Stimulated activated naive CD8-positive, alpha-beta T cell treated with anti-CD3 and anti-CD28 coated beads, Interleukin-15, Interleukin-2, amounts not matched to agents 100 ng/mL and 50 ng/mL, for 24 hours (primary cell): ENCODE data around the gene ADGRB2.

Source experiments
- H3K27ac Mint-ChIP-seq: one replicate; pipeline ENCODE4 v1.8.0; 2021; ENCODE audit warnings: mild to moderate bottlenecking, mixed read lengths
- H3K27me3 Mint-ChIP-seq: one replicate; pipeline ENCODE4 v1.8.0; 2021; ENCODE audit warnings: mixed read lengths
- H3K36me3 Mint-ChIP-seq: one replicate; pipeline ENCODE4 v1.8.0; 2021; ENCODE audit warnings: low read depth, mixed read lengths
- H3K4me1 Mint-ChIP-seq: one replicate; pipeline ENCODE4 v1.8.0; 2021; ENCODE audit warnings: low read depth, mixed read lengths
- H3K4me3 Mint-ChIP-seq: one replicate; pipeline ENCODE4 v1.8.0; 2021; ENCODE audit warnings: mild to moderate bottlenecking, mixed read lengths
- H3K9me3 Mint-ChIP-seq: one replicate; pipeline ENCODE4 v1.8.0; 2021; ENCODE audit warnings: mixed read lengths

Gene ADGRB2

GRCh38 chr1:31788825-31789256 lies 24.7 kb upstream of the ADGRB2 start:
- Mint-ChIP-seq H3K36me3 (no peaks in the 10 kb centered on the region), H3K9me3 (no peaks in the 10 kb centered on the region), H3K4me3 (peak overlapping the region; percentile 83), H3K27ac (peak overlapping the region; percentile 64), H3K27me3 (no peaks in the 10 kb centered on the region), H3K4me1 (peaks cover 26% of the 10 kb centered on the region)

GRCh38 chr1:31788138-31788824 lies 24.1 kb upstream of the ADGRB2 start:
- Mint-ChIP-seq H3K27me3 (no peaks in the 10 kb centered on the region), H3K36me3 (no peaks in the 10 kb centered on the region), H3K27ac (peak overlapping the region; percentile 81), H3K4me3 (peak overlapping the region; percentile 83), H3K4me1 (peaks cover 26% of the 10 kb centered on the region), H3K9me3 (no peaks in the 10 kb centered on the region)

- H3K4me1 Mint-ChIP-seq, result peaks cover 26% of the 10 kb centered on the region
- H3K9me3 Mint-ChIP-seq, result no peaks in the 10 kb centered on the region
- no peaks in the 10 kb centered on the region for H3K36me3 Mint-ChIP-seq
- no peaks in the 10 kb centered on the region for H3K27me3 Mint-ChIP-seq
- peak overlapping the region; percentile 81 for H3K27ac Mint-ChIP-seq
- H3K4me3 Mint-ChIP-seq, result peak overlapping the region; percentile 83
Observed at GRCh38 chr1:31787786-31788137, 23.6 kb upstream of the ADGRB2 start.

- no peak overlapping the region for H3K27ac Mint-ChIP-seq
- no peaks in the 10 kb centered on the region for H3K36me3 Mint-ChIP-seq
- no peak overlapping the region for H3K4me3 Mint-ChIP-seq
- H3K9me3 Mint-ChIP-seq, result no peaks in the 10 kb centered on the region
- H3K27me3 Mint-ChIP-seq, result no peaks in the 10 kb centered on the region
- peaks cover 26% of the 10 kb centered on the region for H3K4me1 Mint-ChIP-seq
Observed at GRCh38 chr1:31787261-31787660, 23.1 kb upstream of the ADGRB2 start.

GRCh38 chr1:31786366-31787060 lies 22.4 kb upstream of the ADGRB2 start:
- Mint-ChIP-seq H3K9me3 (no peaks in the 10 kb centered on the region), H3K4me1 (peaks cover 26% of the 10 kb centered on the region), H3K27me3 (no peaks in the 10 kb centered on the region), H3K36me3 (no peaks in the 10 kb centered on the region), H3K27ac (no peak overlapping the region), H3K4me3 (no peak overlapping the region)

- H3K27me3 Mint-ChIP-seq, result no peaks in the 10 kb centered on the region
- peaks cover 26% of the 10 kb centered on the region for H3K4me1 Mint-ChIP-seq
- H3K27ac Mint-ChIP-seq, result no peak overlapping the region
- H3K36me3 Mint-ChIP-seq, result no peaks in the 10 kb centered on the region
- no peak overlapping the region for H3K4me3 Mint-ChIP-seq
- H3K9me3 Mint-ChIP-seq, result no peaks in the 10 kb centered on the region
Observed at GRCh38 chr1:31785947-31786290, 21.8 kb upstream of the ADGRB2 start.

- Mint-ChIP-seq H3K36me3 (no peaks in the 10 kb centered on the region), H3K27ac (no peak overlapping the region)
Observed at GRCh38 chr1:31785020-31785946, 21.1 kb upstream of the ADGRB2 start.

GRCh38 chr1:31784356-31785019 lies 20.3 kb upstream of the ADGRB2 start:
- H3K4me1 Mint-ChIP-seq, result peaks cover 23% of the 10 kb centered on the region
- H3K27ac Mint-ChIP-seq, result peak overlapping the region; percentile 4
- no peaks in the 10 kb centered on the region for H3K36me3 Mint-ChIP-seq
- H3K4me3 Mint-ChIP-seq, result no peak overlapping the region
- H3K9me3 Mint-ChIP-seq, result no peaks in the 10 kb centered on the region
- H3K27me3 Mint-ChIP-seq, result peaks cover 4% of the 10 kb centered on the region

More at GRCh38 chr1:31785020-31785946, 21.1 kb upstream of the ADGRB2 start:
- peaks cover 26% of the 10 kb centered on the region for H3K4me1 Mint-ChIP-seq
- H3K27me3 Mint-ChIP-seq, result no peaks in the 10 kb centered on the region
- H3K4me3 Mint-ChIP-seq, result no peak overlapping the region
- H3K9me3 Mint-ChIP-seq, result no peaks in the 10 kb centered on the region

GRCh38 chr1:31783846-31784245 lies 19.7 kb upstream of the ADGRB2 start:
- Mint-ChIP-seq H3K27ac (no peak overlapping the region), H3K4me1 (peaks cover 22% of the 10 kb centered on the region), H3K27me3 (peaks cover 4% of the 10 kb centered on the region), H3K36me3 (no peaks in the 10 kb centered on the region), H3K9me3 (no peaks in the 10 kb centered on the region), H3K4me3 (no peak overlapping the region)

- no peak overlapping the region for H3K27ac Mint-ChIP-seq
- H3K36me3 Mint-ChIP-seq, result no peaks in the 10 kb centered on the region
- peaks cover 17% of the 10 kb centered on the region for H3K4me1 Mint-ChIP-seq
- H3K4me3 Mint-ChIP-seq, result no peak overlapping the region
- no peaks in the 10 kb centered on the region for H3K9me3 Mint-ChIP-seq
- peaks cover 7% of the 10 kb centered on the region for H3K27me3 Mint-ChIP-seq
Observed at GRCh38 chr1:31782421-31783410, 18.6 kb upstream of the ADGRB2 start.

GRCh38 chr1:31781756-31782371 lies 17.7 kb upstream of the ADGRB2 start:
- Mint-ChIP-seq H3K9me3 (no peaks in the 10 kb centered on the region), H3K27ac (peak overlapping the region; percentile 21), H3K36me3 (no peaks in the 10 kb centered on the region), H3K27me3 (peaks cover 14% of the 10 kb centered on the region), H3K4me1 (peaks cover 14% of the 10 kb centered on the region), H3K4me3 (no peak overlapping the region)

GRCh38 chr1:31781138-31781755 lies 17.1 kb upstream of the ADGRB2 start:
- Mint-ChIP-seq H3K9me3 (no peaks in the 10 kb centered on the region), H3K27me3 (peaks cover 14% of the 10 kb centered on the region), H3K27ac (peak overlapping the region; percentile 21), H3K36me3 (no peaks in the 10 kb centered on the region), H3K4me3 (no peak overlapping the region), H3K4me1 (peaks cover 14% of the 10 kb centered on the region)

- Mint-ChIP-seq H3K36me3 (no peaks in the 10 kb centered on the region), H3K27me3 (peaks cover 14% of the 10 kb centered on the region), H3K27ac (no peak overlapping the region), H3K4me1 (peaks cover 14% of the 10 kb centered on the region), H3K9me3 (no peaks in the 10 kb centered on the region), H3K4me3 (no peak overlapping the region)
Observed at GRCh38 chr1:31780632-31781031, 16.5 kb upstream of the ADGRB2 start.
